Activated CD8-positive, alpha-beta memory T cell treated with anti-CD3 and anti-CD28 coated beads, Interleukin-2, amount 50 U/mL, for 1 hour (primary cell): ENCODE data around the gene FNDC3A.

Experiments used
- DNase-seq: peaks from one replicate; pipeline ENCODE4 v3.0.0-alpha.2; 2020; ENCODE audit errors: extremely low read depth

Gene FNDC3A

DNA sequence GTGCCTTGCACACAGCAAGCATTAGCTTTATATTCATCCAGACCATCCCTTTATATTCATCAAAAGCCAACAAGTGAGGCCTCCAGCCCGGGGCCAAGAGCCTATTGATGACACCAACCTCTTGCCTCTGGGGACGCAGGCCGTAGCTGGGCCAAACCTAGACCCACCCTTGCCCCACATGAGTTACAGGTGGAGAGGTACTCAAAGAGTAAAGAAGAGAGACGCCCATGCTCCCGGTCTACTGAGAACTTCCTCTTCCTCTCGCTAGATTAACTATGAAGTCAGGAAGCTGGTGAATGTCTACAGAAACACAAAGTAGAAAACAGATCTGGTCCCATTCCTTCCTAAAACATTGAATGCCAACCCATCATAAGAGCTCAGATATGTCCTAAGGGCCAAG is 240.6 kb downstream of the FNDC3A start:
- DNase-seq = no peak

DNA sequence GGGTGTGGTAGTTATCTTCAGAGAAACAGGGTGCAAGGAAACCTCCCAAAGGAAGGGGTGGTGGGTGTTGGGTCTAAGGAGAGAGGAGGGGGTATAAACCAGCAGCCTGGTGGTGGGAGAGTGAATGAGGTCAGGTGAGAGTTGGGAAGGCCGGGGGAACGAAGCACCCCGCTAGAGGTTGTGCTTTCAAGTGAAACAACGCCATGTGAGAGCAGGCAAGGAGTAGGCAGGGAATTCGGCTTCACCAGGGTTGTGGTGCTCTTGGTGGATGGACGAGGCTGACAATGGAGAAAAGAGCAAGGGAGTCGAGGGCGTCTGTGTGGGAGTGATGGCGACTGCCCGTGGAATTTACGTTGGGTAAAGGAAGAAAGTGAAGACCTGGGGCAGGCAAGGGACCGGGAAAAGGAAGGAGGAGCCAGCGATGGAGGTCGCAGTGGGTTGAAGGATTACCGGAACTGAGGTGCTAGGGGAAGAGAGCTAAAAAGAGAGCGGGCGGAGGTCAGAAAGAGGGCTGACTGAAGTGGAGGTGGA is 242.3 kb downstream of the FNDC3A start:
- DNase-seq = no peak

DNA sequence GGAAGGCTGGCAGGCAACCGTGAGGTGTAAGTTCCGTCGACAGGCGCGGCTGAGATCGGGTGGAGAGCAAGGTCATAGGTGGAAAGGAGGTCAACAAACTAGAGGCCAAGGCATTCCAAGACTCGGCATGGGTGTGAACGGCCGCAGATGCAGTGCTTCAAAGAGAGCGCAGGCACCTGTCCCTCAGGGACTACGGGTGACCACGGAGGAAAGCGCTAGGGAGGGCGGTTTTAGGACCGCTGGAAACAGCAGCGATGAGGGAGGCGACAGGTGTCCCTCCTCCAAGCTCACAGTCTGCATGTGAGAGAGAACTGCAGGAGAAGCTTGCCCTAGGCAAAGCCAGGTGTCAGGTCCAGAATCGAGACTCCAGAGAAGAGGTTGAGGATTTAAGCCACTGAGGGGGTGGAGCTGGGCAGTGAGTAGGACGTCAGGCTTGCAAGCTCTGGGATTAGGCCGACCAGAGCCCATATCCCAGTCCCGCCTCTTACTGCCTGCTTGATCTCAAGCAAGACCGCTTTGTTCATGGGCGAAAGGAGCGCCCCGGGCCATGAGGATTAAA is 242.9 kb downstream of the FNDC3A start:
- DNase-seq = no peak

DNA sequence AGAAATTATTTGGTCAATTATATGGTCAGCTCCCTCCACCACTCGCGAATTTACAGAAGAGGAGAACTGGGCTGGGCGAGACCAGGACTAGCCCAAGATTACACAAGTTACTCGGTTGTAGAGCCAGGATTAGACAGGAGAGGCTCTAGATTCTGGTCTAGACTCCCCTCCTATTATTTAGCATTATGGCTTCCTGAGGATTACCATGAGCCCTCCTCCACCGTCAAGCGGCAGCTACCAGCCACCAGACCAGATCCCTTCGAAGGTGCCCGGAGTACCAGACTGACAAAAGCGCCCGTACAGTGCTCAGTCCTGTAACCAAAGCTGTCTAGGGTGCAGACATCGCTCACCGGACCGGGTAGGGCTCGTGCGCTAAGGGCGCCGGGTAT is 243.9 kb downstream of the FNDC3A start:
- no peak for DNase-seq

DNA sequence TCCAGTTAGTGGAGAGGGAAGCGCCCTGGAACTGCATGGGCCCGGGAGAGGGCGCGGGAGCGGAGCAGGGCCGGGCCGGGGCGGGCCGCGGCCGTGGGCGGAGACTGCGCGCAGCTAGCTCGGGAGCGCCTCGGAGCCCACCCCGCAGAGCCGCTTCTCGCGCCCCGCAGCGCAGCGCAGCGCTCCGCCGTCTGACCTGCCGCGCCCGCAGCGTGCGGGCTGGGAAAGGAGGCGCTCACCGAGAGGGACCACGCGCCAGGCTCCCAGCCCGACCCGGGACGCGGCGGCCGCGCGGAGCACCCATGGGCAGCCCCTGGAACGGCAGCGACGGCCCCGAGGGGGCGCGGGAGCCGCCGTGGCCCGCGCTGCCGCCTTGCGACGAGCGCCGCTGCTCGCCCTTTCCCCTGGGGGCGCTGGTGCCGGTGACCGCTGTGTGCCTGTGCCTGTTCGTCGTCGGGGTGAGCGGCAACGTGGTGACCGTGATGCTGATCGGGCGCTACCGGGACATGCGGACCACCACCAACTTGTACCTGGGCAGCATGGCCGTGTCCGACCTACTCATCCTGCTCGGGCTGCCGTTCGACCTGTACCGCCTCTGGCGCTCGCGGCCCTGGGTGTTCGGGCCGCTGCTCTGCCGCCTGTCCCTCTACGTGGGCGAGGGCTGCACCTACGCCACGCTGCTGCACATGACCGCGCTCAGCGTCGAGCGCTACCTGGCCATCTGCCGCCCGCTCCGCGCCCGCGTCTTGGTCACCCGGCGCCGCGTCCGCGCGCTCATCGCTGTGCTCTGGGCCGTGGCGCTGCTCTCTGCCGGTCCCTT is 244.5 kb downstream of the FNDC3A start, which contains the start of gene MLNR:
Gene MLNR, plus strand, starts transcription at position 303 of the 820 bp plus-strand sequence. Its CDS starts 0 bp downstream, at position 303.
- DNase-seq = no peak

DNA sequence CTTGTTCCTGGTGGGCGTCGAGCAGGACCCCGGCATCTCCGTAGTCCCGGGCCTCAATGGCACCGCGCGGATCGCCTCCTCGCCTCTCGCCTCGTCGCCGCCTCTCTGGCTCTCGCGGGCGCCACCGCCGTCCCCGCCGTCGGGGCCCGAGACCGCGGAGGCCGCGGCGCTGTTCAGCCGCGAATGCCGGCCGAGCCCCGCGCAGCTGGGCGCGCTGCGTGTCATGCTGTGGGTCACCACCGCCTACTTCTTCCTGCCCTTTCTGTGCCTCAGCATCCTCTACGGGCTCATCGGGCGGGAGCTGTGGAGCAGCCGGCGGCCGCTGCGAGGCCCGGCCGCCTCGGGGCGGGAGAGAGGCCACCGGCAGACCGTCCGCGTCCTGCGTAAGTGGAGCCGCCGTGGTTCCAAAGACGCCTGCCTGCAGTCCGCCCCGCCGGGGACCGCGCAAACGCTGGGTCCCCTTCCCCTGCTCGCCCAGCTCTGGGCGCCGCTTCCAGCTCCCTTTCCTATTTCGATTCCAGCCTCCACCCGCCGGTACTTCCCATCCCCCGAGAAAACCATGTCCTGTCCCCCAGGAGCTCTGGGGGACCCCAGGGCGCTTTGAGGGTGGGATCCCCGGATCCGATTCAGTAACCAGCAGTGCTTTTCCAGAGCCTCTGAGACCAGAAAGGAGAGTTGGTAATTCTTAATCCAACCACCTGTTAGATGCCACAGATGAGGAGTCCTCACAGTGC is 245.3 kb downstream of the FNDC3A start:
- DNase-seq = no peak

DNA sequence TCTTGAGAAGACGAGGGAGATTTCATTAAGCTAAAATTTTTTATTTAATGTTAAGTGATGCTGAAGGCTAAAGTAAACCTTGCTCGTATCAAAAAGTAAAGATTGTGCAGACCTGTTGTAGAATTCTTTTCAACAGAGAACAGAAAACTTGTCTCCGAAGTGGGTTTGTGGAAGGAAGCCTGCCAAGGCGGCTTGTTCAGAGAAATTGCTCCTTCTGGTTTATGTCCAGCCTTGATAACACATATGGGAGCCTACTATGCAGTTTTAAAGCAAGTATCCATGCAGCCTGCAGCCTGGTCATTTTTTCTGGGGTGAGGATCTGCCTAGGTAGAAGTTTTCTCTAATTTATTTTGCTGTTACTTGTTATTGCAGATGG is 245.9 kb downstream of the FNDC3A start:
- DNase-seq = no peak

DNA sequence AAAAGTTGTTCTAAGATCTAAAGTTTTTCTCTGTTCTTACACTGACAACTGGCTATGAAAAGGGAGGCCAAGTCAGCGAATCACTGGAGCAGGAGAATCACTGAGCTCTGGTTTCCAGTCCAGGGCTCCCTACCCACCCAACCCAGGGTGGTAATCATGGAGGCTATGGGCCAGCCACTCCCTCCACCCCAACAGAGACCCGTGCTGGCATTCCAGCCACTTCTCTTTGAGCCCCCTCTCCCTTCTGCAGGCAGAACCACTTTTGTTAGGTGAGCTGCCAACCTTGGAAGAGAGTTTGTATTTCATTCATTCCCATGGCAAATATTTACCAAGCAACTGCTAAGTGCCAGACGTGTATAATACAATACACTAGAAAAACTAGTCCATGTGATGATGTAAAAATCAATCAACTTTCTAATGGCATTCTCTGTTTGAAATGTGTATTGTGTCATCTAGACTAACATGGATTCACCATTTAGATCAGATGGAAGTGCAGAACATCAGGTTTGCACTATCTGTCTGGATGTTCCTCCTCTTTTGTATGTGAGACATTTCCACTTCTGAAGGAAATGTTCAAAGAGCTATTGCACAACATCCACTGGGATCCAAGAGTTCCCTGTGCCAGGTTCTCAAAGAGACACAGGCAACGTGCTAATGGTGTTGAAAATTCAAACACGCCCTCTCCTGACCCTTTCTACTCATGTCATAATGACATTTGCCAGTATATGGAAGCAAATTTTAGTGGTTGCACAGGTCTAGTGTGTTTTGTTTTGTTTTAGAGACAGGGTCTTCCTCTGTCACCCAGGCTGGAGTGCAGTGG is 249.7 kb downstream of the FNDC3A start:
- no peak for DNase-seq

DNA sequence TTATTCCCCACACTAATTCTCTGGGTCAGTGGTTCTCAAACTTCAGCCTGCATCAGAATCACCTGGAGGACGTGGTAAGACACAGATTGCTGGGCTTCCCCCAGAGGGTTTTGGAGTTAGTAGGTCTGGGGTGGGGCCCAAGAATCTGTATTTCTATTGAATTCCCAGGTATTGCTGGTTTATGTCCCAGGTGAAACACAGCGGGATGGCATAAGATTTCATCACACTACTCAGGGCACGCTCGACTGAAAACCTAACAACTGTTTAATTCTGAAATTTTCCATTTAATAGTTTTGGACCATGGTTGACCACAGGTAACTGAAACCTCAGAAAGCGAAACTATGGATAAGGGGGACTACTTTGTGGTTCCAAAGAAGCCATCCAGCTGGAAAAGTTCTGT is 250.9 kb downstream of the FNDC3A start:
- no peak for DNase-seq

DNA sequence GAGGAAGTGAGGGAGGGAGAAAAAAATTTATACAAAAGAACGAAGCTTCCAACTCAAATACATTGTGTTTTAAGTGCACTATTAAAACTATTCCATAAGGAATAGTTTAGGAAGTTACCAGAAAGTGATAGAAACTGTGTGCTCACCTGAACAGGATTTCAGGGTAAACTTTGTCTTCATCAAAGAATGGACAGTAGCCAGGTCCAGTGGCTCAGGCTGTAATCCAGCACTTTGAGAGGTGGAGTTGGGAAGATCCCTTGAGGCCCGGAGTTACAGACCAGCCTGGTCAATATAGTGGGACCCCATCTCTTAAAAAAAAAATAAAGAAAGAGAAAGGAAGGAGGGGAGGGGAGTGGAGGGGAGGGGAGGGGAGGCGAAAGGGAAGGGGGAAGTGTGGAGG is 259.0 kb downstream of the FNDC3A start:
- DNase-seq = no peak

DNA sequence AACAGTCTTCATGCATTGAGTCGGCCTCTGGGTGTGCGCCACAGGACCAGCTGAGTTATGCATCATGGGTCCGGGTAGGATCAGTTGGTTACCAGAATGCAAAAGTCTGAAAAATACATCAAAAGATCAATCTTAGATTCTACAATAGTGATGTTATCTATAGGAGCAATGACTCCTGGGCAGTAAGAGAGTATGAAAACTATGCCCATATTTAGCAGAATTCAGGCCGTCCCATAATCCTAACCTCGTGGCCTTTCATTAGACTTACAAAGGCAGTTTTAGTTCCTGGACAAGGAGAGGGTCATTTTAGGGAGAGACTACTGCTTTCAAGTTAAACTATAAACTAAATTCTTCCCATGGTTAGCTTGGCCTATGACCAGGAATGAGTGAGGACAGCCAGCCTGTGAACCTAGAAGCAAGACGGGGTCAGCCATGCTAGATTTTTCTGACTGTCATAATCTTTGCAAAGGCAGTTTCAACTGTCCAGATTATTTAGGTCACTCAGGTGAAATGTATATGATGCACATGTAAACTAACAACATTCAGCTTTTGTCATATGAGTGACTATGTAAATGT is 260.2 kb downstream of the FNDC3A start:
- no peak for DNase-seq

DNA sequence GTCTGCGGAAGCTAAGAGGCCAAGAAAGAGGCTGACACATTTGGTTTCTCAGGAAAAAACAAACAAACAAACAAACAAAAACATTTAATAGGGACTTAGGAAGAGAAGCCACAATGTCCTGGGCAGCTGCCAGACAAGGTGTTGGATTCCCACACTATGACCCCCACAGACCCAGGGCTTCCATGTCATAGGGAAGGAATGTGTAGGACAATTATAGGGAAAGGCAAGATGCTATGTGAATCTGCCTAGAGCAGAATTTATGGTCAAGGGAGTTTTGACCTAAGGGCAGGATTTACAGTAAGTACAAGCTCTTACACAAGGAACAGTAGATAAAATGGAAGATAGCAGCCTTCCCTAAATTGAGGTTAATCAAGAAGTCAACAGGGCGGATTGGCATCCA is 262.9 kb downstream of the FNDC3A start:
- no peak for DNase-seq

DNA sequence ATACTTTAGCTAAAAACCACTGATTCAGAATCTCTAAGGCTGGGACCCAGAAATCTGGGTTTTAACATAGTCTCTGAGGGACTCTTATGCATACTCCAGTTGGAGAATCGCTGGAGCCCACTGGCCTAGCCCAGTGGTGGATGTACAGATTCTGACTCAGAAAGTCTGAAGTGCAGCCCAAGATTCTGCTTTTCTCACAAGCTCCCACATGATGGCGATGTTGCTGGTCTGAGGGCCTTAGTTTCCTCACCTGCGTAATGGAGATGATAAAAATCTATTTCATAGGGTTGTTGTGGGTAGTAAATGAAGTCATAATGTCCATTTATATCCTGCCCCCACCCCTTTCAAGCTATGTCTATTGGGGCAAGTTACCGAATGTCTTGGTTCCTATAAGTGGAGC is 264.3 kb downstream of the FNDC3A start:
- no peak for DNase-seq

DNA sequence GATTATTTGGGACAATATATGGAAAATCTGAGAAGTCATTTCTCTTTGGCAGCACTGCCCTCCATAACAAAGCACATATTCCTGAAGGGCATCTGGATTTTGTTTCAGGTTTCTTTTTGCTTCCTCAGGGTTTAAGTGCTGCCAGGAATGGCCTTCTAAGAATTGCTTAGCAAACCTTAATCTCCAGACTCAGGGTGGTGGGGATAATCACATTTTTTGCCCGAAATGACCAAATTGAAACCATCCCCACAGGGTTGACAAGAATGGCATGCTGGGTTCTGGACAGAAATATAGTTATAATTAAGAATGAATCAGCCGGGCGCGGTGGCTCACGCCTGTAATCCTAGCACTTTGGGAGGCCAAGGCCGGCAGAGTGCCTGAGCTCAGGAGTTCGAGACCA is 265.6 kb downstream of the FNDC3A start:
- no peak for DNase-seq

DNA sequence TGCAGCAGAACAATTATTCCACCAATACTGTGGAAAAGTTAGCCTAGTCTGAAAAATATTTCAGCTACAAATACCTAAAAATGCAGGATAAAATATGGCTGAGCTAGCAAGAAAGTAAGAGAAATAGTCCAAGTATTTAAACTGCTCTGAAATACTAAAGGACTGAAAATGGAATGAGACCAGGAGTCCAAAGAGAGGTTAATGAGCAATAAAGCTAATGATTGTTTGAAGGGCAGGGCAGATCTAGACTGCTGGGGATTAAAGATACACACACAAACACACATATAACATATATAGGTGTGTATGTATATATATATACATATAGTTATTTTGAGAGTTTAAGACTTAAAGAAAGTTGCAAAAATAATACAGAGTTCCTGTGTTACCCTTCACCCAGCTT is 269.4 kb downstream of the FNDC3A start:
- no peak for DNase-seq

DNA sequence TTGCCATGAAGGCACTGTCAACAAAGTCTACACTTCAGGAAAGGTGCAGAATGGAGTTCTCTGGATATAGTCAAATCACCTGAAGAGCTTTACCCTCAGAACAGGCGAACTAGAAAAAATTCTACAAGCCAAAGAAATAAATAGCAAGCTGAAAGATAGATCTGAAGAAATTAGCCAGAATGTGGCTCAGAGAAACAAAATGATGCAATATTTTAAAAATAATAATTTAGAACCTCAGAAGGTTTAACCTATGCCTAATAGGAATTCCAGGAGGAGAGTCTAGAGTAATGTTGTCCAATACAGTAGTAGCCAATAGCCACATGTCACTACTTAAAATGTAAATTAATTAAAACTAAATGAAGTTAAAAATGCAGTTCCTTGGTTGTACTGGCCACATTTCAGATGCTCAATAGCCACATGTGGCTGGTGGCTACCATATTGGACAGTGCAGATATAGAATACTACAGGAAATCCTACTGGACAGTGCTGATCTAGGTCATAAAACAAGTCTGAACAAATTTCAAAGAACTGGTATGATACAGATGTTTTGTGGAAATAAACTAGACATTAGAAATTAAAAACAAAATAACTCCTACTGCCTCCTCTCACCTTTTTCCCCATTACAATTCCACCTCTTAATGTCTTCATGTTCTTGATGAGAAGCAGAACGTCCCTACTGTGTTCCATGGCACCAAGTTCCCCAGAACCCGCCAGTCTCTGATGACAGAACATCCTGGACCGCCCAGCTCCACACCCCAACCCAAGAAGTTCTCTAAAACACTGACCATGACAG is 271.3 kb downstream of the FNDC3A start:
- no peak for DNase-seq

DNA sequence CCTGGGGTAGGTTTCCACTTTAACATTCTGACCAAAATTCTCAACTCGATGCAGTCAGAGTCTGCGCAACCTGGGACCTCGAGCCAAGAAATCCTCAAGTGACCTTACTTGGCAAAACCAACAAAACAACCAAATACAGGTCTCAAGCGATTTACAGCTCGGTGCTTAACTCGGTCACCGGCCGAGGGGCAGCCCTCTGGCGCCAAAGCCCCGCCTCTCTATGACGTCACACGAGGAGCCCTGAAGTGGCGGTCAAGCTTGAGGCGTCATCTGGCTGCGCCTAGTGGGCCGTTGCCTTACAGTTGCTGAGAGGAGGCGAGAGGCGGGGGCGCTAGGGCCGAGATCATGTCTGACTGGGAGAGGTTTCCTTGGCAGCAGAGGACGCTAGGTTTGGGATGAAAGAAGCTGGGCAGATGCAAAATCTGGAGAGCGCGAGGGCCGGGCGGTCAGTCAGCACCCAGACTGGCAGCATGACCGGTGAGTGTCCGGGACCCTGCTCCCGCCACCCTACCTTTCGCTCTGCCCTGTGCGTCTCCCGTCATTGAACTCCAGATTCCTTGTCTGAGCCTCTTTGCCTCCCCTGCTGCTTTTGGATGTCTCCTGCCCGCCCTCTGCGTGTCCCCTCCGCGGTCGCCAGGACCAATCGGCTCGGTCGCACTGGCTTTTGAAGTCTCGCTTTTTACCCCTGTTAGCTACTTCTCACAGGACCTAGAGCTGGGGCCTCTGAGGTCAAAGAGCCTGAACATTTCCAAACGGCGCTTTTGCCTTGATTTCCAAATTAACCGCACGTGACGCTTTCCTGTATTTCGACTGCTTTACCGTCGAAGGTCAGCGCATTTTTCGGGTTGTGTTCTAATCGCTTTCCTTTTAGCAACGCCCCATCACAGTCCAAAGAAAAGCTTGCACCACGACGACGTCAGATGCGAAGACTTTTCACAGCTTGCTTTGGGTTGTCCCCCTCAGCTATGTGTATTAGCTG is 272.2 kb downstream of the FNDC3A start, which contains the start of gene CDADC1:
Gene CDADC1, plus strand, starts transcription at position 283 of the 979 bp plus-strand sequence. Its CDS starts 113 bp downstream, at position 396.
- DNase-seq = peak; percentile 71

DNA sequence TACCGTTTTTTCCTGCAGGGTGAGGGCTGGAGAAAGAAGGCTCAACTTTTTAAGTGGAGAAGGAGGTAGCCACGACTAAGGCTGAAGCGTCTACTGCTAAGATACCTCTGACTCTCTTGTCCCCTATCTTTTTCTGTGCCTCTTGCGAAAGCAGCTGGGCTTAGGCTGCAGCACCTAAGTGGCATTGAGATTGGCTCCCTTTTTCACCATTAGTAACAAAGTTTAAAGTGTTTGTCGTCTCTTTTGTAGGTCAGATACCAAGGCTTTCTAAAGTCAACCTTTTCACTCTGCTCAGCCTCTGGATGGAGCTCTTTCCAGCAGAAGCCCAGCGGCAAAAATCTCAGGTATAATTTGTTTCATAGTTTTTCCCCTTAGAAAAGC is 272.9 kb downstream of the FNDC3A start:
- no peak for DNase-seq

DNA sequence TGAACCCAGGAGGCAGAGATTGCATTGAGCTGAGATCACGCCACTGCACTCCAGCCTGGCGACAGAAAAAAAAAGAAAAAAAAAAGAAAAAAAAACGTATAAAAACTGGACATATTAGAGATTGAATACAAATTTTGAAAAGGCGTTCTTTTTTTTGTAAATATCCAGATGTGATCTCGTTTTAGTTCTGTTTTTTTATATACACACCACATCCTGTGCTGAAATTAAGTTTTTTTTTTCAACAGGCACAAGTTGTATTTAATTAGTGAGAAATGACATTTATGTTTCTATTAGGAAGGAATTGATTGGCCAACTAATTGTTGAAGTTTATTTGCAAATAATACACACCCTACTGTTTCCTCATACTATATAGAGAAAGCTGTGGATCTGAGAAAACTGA is 275.6 kb downstream of the FNDC3A start:
- no peak for DNase-seq
